GM12878 (cell line): ENCODE measurements around the gene KRTAP10-11. TPM values are rescaled to one million over a fixed set of nuclear protein-coding genes. Genes with fewer than 3 reads are reported as not detected.
A peak's percentile ranks its signal among the peaks of the same experiment; 100 is the strongest.

Experiments used
- ATAC-seq: fragments of 200-7000 bp; cut with Tn5 transposase; 3 replicates; pipeline ENCODE4 v1.9.1; 2020; ENCODE audit warnings: mild to moderate bottlenecking, moderate library complexity
- BruUV-seq: library from RNA; stranded (reverse); fragments of 400-500 nt; replicated peaks from 2 replicates; lab custom pipeline; 2021; lab: Mats Ljungman, UMichigan
- CTCF ChIA-PET: fragments of 300-600 bp; sonication (Branson Sonifier 250); formaldehyde crosslinking; extraction: SDS; loops from one replicate; lab custom pipeline; 2021; ENCODE audit warnings: inconsistent platforms; lab: Yijun Ruan, JAX
- POLR2A ChIA-PET: fragments of 350-600 bp; formaldehyde crosslinking; extraction: SDS; loops from one replicate; lab custom pipeline; 2021; ENCODE audit warnings: inconsistent platforms; lab: Charles Lee
- RAD21 ChIA-PET: fragments of 300-600 bp; sonication (Branson Sonifier 250); formaldehyde crosslinking; loops from one replicate; lab custom pipeline; 2023; ENCODE audit warnings: antibody characterized with exemption; ENCODE audit not compliant: unreplicated experiment; lab: Charles Lee
- SMC1A ChIA-PET: fragments of 300-600 bp; sonication (Branson Sonifier 250); formaldehyde crosslinking; loops from one replicate; lab custom pipeline; 2023; ENCODE audit not compliant: unreplicated experiment, uncharacterized antibody; lab: Charles Lee
- DNase-seq: peaks from one replicate; pipeline ENCODE4 v3.0.0-alpha.2; 2011; ENCODE audit warnings: low read depth, low spot score
- FAIRE-seq: peaks from 3 replicates; lab custom pipeline; 2011; peaks lifted over from hg19 to GRCh38; lab: Jason Lieb, UNC
- H2AFZ ChIP-seq: 2 replicates; pipeline ENCODE4 v1.6.0; 2011; ENCODE audit warnings: low read depth, low read length, control low read depth; ENCODE audit not compliant: control insufficient read depth
- H3K27ac ChIP-seq: 2 replicates; pipeline ENCODE4 v1.5.1; 2011; ENCODE audit warnings: control low read depth; ENCODE audit not compliant: control insufficient read depth, insufficient read depth
- H3K27me3 ChIP-seq, 2 experiments: replicated peaks in 1 of 2; 2 replicates each; pipeline versions ENCODE4 v1.6.0 to v1.6.1; 2011; ENCODE audit warnings: low read length in 1 of 2; ENCODE audit not compliant: control insufficient read depth in 2 of 2, insufficient read depth in 2 of 2
- H3K36me3 ChIP-seq, 2 experiments: 2 replicates each; pipeline ENCODE4 v1.5.1; 2011; ENCODE audit warnings: low read length in 1 of 2; ENCODE audit not compliant: control insufficient read depth in 2 of 2, insufficient read depth in 2 of 2
- H3K4me1 ChIP-seq: 2 replicates; pipeline ENCODE4 v1.6.1; 2011; ENCODE audit warnings: mild to moderate bottlenecking, low read length, moderate library complexity, mixed read lengths; ENCODE audit not compliant: control insufficient read depth, insufficient read depth
- H3K4me2 ChIP-seq: 2 replicates; pipeline ENCODE4 v1.6.0; 2011; ENCODE audit warnings: control low read depth; ENCODE audit not compliant: control insufficient read depth, insufficient read depth
- H3K4me3 ChIP-seq: fragments of 200-600 bp; sonication (generic); 2 replicates; pipeline ENCODE4 v1.5.1; 2016
- H3K79me2 ChIP-seq: 2 replicates; pipeline ENCODE4 v1.6.0; 2011; ENCODE audit warnings: low read length; ENCODE audit not compliant: control insufficient read depth, insufficient read depth
- H3K9ac ChIP-seq: 2 replicates; pipeline ENCODE4 v1.8.0; 2011; ENCODE audit warnings: low read length, control low read depth, mixed read lengths; ENCODE audit not compliant: control insufficient read depth, insufficient read depth
- H3K9me3 ChIP-seq: replicated peaks from 3 replicates; pipeline ENCODE4 v1.5.1; 2011; ENCODE audit warnings: mild to moderate bottlenecking, low read length; ENCODE audit not compliant: control insufficient read depth, insufficient read depth
- H4K20me1 ChIP-seq: 2 replicates; pipeline ENCODE4 v1.6.0; 2011; ENCODE audit not compliant: control insufficient read depth, insufficient read depth
- BHLHE40 ChIP-seq, 2 experiments: fragments of 450-650 bp in 1 of 2; IDR thresholded peaks; 2 replicates each; pipeline ENCODE4 v1.6.1; 2011 to 2017; ENCODE audit warnings: low read depth in 2 of 2, borderline replicate concordance in 1 of 2, improper control_type of control experiment in 1 of 2, low read length in 1 of 2, mild to moderate bottlenecking in 1 of 2
- CHD2 ChIP-seq: IDR thresholded peaks from 2 replicates; pipeline ENCODE4 v1.6.1; 2011; ENCODE audit warnings: low read depth, low read length, improper control_type of control experiment, borderline replicate concordance
- DPF2 ChIP-seq: fragments of 450-650 bp; IDR thresholded peaks from 2 replicates; pipeline ENCODE4 v1.6.1; 2017; ENCODE audit warnings: mild to moderate bottlenecking
- PAX5 ChIP-seq: IDR thresholded peaks from 2 replicates; pipeline ENCODE4 v1.6.1; 2011; ENCODE audit warnings: low read depth, low read length, borderline replicate concordance
- PML ChIP-seq: IDR thresholded peaks from 2 replicates; pipeline ENCODE4 v1.6.1; 2012; ENCODE audit warnings: low read length, inconsistent platforms
- RCOR1 ChIP-seq: conservative IDR thresholded peaks from 2 replicates; pipeline ENCODE4 v1.6.1; 2012; ENCODE audit warnings: low read depth, low read length, improper control_type of control experiment
- WGBS: methylation state at CpG from one replicate; pipeline ENCODE4 v1.1.6; 2016; ENCODE audit warnings: low lambda C conversion rate; ENCODE audit not compliant: insufficient replicate concordance, insufficient coverage; ENCODE audit errors: missing lambda C conversion rate; 5-methylcytosine and 5-hydroxymethylcytosine counted together
- in situ Hi-C: fragments of 300-500 bp; cut with MboI; formaldehyde crosslinking; loops from 9 replicates; pipeline ENCODE4 v1.14.3; 2018; ENCODE audit warnings: mixed read lengths
- intact Hi-C: fragments of 100-400 bp; cut with micrococcal nuclease; formaldehyde crosslinking; loops from one replicate; pipeline ENCODE4 v1.14.2; 2022; ENCODE audit not compliant: unreplicated experiment
- polyA plus RNA-seq, 11 experiments: library from polyadenylated mRNA; depleted of rRNA in 4 of 11; unstranded in 6 of 11; stranded (reverse) in 5 of 11; fragments of >200 nt; fragmentation: Nextera tagmentation in 4 of 11; fragmentation: Illumina TruSeq in 1 of 11; extraction: Ambion mirVana in 4 of 11; extraction: Trizol in 1 of 11; gene quantifications; 1 replicate in 1 of 11; 2 replicates in 10 of 11; pipeline versions ENCODE4 v1.2.1 to v1.2.3, GENCODE V29; 2011 to 2016; ENCODE audit warnings: inconsistent platforms in 2 of 11, missing spikeins in 2 of 11, low read depth in 1 of 11
- total RNA-seq, 4 experiments: library from RNA; depleted of rRNA in 3 of 4; stranded (reverse); fragments of >200 nt in 3 of 4; fragmentation: Illumina TruSeq in 1 of 4; extraction: Trizol in 1 of 4; gene quantifications; 2 replicates each; pipeline versions ENCODE4 v1.2.1 to v1.2.3, GENCODE V29; 2013 to 2021
- TF ChIP-seq, protein P1 (sequence below): fragments of 450-650 bp; IDR thresholded peaks from 2 replicates; pipeline ENCODE4 v1.6.1; 2017; ENCODE audit warnings: mild to moderate bottlenecking, low read depth, inconsistent platforms; ENCODE audit not compliant: poor library complexity, severe bottlenecking
- TF ChIP-seq, protein P2 (sequence below): fragments of 450-650 bp; IDR thresholded peaks from 2 replicates; pipeline ENCODE4 v1.6.1; 2016; ENCODE audit warnings: mild to moderate bottlenecking, moderate library complexity, borderline replicate concordance
- TF ChIP-seq, protein P3 (sequence below): fragments of 450-650 bp; IDR thresholded peaks from 2 replicates; pipeline ENCODE4 v1.6.1; 2016; ENCODE audit warnings: mild to moderate bottlenecking
- TF ChIP-seq, protein P4 (sequence below): fragments of 450-650 bp; formaldehyde crosslinking; IDR thresholded peaks from 2 replicates; pipeline ENCODE4 v1.5.0; 2022; ENCODE audit warnings: mild to moderate bottlenecking, missing genetic modification characterization

KRTAP10-11 gene
- total and polyA plus RNA-seq, 10 of the 15 experiments (the other 5 are each of a cell fraction or from before 2014, with no cell fraction given) = not detected

DNA sequence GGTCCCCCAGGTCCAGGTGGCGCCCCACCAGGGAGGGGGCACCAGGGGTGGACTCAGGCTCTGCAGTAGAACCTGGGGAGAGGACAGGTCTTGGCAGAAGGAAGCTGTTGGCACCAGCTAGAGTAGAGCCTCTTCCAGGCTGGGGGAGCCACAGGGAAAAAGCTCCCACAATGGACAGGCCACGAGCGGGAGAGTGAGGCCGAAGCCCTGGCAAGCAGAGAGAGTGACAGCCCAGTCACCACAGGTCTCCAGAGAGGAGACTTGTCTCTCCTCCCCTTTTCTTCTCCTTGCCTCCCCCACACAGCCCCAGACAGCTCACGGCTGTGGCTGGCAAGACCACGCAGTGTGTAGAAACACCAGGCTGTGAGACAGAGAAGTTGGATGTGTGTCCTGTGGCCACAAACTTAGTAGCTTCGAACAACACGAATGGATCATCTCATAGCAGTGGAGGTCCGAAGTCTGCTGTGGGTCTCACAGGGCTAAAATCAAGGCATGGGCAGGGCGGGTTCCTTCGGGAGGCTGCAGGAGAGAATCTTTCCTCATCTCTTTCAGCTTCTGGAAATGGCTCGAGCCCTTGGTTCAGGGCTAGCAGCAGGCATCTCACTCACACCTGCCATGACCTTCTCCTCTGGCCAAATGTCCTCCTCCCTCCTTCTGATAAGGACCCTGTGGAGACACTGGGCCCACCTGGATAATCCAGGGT lies 4.9 kb downstream of the KRTAP10-11 start (continued):
- TF ChIP-seq, protein P1, sequence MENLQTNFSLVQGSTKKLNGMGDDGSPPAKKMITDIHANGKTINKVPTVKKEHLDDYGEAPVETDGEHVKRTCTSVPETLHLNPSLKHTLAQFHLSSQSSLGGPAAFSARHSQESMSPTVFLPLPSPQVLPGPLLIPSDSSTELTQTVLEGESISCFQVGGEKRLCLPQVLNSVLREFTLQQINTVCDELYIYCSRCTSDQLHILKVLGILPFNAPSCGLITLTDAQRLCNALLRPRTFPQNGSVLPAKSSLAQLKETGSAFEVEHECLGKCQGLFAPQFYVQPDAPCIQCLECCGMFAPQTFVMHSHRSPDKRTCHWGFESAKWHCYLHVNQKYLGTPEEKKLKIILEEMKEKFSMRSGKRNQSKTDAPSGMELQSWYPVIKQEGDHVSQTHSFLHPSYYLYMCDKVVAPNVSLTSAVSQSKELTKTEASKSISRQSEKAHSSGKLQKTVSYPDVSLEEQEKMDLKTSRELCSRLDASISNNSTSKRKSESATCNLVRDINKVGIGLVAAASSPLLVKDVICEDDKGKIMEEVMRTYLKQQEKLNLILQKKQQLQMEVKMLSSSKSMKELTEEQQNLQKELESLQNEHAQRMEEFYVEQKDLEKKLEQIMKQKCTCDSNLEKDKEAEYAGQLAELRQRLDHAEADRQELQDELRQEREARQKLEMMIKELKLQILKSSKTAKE = no peak
- TF ChIP-seq RCOR1 = no peak
- no peak for TF ChIP-seq PAX5

DNA sequence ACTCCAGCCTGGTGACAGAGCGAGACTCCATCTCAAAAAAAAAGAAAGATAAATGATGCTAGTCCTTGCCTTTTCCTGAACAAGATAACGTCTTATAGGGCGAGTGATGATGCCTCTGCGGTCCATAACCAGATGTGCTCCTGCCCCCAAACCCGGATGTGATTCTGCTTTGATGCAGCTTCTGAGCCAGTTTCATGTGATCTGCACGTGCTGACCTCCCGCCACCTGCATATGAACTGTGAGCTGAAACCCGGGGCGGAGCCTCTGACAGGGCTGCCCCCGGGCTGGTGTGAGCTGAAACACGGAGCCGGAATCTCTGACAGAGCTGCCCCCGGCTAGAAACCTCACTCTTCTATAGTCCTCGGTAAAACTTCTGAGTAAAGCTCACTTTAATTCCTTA lies 6.9 kb downstream of the KRTAP10-11 start:
- Histone ChIP-seq H3K9me3 (peaks cover 2% of the 10 kb centered on the region; the same call in 1 of the 3 replicates), H3K27ac (no peak overlapping the region), H3K4me2 (no peak overlapping the region), H3K4me3 (no peak overlapping the region), H3K9ac (no peak overlapping the region), H4K20me1 (no peaks in the 10 kb centered on the region), H3K79me2 (no peaks in the 10 kb centered on the region), H3K27me3 (no peaks in the 10 kb centered on the region), H3K36me3 (no peaks in the 10 kb centered on the region), H3K4me1 (no peaks in the 10 kb centered on the region)
- BruUV-seq = no TSS peak
- in situ Hi-C loops = no loop called here
- 38% methylated on average over 14 of the region's 14 CpGs for WGBS
- no peak for ATAC-seq
- no peak for FAIRE-seq
- intact Hi-C loops = no loop called here
- CTCF ChIA-PET = no interaction called here
- POLR2A ChIA-PET = no interaction called here
- TF ChIP-seq, protein P2, sequence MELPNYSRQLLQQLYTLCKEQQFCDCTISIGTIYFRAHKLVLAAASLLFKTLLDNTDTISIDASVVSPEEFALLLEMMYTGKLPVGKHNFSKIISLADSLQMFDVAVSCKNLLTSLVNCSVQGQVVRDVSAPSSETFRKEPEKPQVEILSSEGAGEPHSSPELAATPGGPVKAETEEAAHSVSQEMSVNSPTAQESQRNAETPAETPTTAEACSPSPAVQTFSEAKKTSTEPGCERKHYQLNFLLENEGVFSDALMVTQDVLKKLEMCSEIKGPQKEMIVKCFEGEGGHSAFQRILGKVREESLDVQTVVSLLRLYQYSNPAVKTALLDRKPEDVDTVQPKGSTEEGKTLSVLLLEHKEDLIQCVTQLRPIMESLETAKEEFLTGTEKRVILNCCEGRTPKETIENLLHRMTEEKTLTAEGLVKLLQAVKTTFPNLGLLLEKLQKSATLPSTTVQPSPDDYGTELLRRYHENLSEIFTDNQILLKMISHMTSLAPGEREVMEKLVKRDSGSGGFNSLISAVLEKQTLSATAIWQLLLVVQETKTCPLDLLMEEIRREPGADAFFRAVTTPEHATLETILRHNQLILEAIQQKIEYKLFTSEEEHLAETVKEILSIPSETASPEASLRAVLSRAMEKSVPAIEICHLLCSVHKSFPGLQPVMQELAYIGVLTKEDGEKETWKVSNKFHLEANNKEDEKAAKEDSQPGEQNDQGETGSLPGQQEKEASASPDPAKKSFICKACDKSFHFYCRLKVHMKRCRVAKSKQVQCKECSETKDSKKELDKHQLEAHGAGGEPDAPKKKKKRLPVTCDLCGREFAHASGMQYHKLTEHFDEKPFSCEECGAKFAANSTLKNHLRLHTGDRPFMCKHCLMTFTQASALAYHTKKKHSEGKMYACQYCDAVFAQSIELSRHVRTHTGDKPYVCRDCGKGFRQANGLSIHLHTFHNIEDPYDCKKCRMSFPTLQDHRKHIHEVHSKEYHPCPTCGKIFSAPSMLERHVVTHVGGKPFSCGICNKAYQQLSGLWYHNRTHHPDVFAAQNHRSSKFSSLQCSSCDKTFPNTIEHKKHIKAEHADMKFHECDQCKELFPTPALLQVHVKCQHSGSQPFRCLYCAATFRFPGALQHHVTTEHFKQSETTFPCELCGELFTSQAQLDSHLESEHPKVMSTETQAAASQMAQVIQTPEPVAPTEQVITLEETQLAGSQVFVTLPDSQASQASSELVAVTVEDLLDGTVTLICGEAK = no peak
- TF ChIP-seq, protein P3, sequence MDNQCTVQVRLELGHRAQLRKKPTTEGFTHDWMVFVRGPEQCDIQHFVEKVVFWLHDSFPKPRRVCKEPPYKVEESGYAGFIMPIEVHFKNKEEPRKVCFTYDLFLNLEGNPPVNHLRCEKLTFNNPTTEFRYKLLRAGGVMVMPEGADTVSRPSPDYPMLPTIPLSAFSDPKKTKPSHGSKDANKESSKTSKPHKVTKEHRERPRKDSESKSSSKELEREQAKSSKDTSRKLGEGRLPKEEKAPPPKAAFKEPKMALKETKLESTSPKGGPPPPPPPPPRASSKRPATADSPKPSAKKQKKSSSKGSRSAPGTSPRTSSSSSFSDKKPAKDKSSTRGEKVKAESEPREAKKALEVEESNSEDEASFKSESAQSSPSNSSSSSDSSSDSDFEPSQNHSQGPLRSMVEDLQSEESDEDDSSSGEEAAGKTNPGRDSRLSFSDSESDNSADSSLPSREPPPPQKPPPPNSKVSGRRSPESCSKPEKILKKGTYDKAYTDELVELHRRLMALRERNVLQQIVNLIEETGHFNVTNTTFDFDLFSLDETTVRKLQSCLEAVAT = no peak
- no peak for TF ChIP-seq PML
- TF ChIP-seq, protein P4, sequence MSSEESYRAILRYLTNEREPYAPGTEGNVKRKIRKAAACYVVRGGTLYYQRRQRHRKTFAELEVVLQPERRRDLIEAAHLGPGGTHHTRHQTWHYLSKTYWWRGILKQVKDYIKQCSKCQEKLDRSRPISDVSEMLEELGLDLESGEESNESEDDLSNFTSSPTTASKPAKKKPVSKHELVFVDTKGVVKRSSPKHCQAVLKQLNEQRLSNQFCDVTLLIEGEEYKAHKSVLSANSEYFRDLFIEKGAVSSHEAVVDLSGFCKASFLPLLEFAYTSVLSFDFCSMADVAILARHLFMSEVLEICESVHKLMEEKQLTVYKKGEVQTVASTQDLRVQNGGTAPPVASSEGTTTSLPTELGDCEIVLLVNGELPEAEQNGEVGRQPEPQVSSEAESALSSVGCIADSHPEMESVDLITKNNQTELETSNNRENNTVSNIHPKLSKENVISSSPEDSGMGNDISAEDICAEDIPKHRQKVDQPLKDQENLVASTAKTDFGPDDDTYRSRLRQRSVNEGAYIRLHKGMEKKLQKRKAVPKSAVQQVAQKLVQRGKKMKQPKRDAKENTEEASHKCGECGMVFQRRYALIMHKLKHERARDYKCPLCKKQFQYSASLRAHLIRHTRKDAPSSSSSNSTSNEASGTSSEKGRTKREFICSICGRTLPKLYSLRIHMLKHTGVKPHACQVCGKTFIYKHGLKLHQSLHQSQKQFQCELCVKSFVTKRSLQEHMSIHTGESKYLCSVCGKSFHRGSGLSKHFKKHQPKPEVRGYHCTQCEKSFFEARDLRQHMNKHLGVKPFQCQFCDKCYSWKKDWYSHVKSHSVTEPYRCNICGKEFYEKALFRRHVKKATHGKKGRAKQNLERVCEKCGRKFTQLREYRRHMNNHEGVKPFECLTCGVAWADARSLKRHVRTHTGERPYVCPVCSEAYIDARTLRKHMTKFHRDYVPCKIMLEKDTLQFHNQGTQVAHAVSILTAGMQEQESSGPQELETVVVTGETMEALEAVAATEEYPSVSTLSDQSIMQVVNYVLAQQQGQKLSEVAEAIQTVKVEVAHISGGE (CRISPR knock-in tag) = no peak
- TF ChIP-seq BHLHE40 (IDR thresholded peaks at IDR 0.05; ENCODE audit: borderline replicate concordance in 1 of 2, low read depth in 2 of 2, low read length in 1 of 2) = peak in 1 of 2 experiments; percentile 53; a peak in 1 of 4 replicates
- TF ChIP-seq CHD2 = no peak
- no peak for TF ChIP-seq DPF2
- TF ChIP-seq, all 136 proteins: peak for 1
- no peak for DNase-seq
- ChIA-PET SMC1A (interaction anchor here (1.3 kb wide), 1 partner anchor 89 kb away, joined by 3 read pairs; no protein-coding TSS in a partner anchor), RAD21 (no interaction called here)
- no peak overlapping the region for H2AFZ ChIP-seq
